LNCAP (cell line): Measurements from ENCODE around the gene GRK3.

Experiments used
- TF ChIP-seq, protein P1 (sequence below): fragments of 450-650 bp; IDR thresholded peaks from 2 replicates; pipeline ENCODE4 v1.5.1; 2017; ENCODE audit warnings: mild to moderate bottlenecking

The GRK3 gene

GRCh38 chr22:25636323-25636722 is 71.8 kb downstream of the GRK3 start:
- TF ChIP-seq, protein P1, sequence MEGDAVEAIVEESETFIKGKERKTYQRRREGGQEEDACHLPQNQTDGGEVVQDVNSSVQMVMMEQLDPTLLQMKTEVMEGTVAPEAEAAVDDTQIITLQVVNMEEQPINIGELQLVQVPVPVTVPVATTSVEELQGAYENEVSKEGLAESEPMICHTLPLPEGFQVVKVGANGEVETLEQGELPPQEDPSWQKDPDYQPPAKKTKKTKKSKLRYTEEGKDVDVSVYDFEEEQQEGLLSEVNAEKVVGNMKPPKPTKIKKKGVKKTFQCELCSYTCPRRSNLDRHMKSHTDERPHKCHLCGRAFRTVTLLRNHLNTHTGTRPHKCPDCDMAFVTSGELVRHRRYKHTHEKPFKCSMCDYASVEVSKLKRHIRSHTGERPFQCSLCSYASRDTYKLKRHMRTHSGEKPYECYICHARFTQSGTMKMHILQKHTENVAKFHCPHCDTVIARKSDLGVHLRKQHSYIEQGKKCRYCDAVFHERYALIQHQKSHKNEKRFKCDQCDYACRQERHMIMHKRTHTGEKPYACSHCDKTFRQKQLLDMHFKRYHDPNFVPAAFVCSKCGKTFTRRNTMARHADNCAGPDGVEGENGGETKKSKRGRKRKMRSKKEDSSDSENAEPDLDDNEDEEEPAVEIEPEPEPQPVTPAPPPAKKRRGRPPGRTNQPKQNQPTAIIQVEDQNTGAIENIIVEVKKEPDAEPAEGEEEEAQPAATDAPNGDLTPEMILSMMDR, result no peak

GRCh38 chr22:25637032-25637431 is 72.6 kb downstream of the GRK3 start:
- TF ChIP-seq, protein P1, result no peak

DNA sequence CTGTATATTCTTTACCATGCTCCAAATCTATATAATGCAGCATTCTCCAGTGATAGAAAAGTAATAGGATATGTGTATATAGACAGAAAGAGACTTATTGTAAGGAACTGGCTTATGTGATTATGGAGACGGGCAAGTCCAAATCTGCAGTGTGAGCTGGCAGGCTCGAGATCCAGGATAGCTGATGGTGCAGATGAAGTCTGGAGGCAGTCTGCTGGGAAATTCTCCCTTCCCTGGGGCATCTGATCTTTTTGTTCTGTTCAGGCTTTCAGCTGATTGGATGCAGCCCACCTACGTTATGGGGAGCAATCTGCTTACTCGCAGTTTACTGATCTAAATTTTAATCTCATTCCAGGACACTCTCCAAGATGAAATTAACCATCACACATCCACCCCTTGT is 73.2 kb downstream of the GRK3 start:
- TF ChIP-seq, protein P1, result no peak

DNA sequence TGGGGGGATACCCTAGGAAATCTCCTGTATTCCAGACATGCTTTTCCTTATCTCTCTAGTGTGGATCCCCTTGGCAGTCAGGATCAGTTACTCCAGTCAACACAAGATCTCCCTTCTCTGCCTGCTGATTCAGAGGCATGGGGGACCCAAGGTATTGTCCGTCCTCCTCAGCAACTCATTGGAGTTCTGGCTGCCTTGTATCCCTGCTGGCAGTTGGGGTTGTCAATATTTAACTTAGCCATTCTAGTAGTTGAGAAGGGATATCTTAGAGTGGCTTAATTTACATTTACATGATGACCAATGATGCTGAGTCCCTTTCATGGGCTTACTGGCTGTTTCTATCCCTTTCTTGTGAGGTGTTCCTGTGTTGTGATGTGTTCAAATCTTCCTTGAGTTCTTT is 74.2 kb downstream of the GRK3 start:
- TF ChIP-seq, protein P1, result no peak

- TF ChIP-seq, protein P1, result no peak
Observed at GRCh38 chr22:25641650-25642049, 77.2 kb downstream of the GRK3 start.

GRCh38 chr22:25643232-25644000 is 78.9 kb downstream of the GRK3 start:
- TF ChIP-seq, protein P1, result no peak

GRCh38 chr22:25644122-25644521 is 79.6 kb downstream of the GRK3 start:
- TF ChIP-seq, protein P1, result no peak

GRCh38 chr22:25645266-25645665 is 80.8 kb downstream of the GRK3 start:
- TF ChIP-seq, protein P1, result no peak
